DMS153 treated with DMSO at 0.1 percent for 48 hours (cell line): ENCODE measurements around the gene SERPINA3.
"Not testable (repeated sequence)": the region's sequence is repeated elsewhere in the genome, so short reads cannot be mapped to it uniquely, and the experiment has no call there.

Source experiments
- DNase-seq: peaks from one replicate; lab custom pipeline; 2025; ENCODE audit not compliant: unreplicated experiment; lab: John Stamatoyannopoulos, UW

Gene SERPINA3

DNA sequence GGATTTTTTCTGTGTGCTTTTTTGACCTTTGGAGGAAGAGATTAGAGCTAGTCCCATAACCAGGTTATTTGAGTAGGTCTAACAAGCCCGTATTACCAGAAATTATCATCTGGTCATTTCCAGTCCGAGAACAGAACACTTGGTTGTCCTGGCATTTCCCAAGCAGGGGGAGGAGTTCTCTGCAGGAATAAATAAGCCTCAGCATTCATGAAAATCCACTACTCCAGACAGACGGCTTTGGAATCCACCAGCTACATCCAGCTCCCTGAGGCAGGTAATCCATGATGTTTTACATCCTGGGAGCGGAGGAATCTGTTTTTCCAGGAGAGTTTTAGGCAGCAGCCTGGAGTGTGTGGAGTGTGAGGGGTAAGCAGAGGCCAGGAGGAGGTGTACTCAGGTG lies at the start of gene SERPINA3:
TSS of gene SERPINA3 (plus strand) at position 218 of the 400 bp plus-strand sequence. CDS start 2,051 bp downstream, outside the sequence.
- no peak for DNase-seq

- no peak for DNase-seq
Observed at GRCh38 chr14:94562941-94563883, 49.0 kb upstream of the SERPINA3 start.

DNA sequence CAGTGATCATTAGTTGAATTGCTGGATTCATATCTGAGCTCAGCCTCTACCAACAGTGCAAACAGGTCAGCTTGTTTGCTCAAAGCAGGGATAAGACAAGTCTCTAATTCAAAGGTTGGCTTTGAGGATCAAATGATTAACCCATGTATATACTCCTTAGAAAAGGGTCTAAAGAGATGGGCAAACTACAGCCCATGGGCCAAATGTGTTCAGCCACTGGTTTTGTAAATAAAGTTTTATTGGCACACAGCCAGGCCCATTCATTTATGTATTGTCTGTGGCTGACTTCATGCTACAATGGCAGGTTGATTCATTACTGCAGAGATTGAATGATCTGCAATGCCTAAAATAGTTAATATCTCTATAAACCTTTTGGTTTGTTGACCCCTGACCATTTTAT lies 47.8 kb upstream of the SERPINA3 start:
- no peak for DNase-seq

- DNase-seq, result no peak
Observed at GRCh38 chr14:94568186-94568585, 44.0 kb upstream of the SERPINA3 start.

DNA sequence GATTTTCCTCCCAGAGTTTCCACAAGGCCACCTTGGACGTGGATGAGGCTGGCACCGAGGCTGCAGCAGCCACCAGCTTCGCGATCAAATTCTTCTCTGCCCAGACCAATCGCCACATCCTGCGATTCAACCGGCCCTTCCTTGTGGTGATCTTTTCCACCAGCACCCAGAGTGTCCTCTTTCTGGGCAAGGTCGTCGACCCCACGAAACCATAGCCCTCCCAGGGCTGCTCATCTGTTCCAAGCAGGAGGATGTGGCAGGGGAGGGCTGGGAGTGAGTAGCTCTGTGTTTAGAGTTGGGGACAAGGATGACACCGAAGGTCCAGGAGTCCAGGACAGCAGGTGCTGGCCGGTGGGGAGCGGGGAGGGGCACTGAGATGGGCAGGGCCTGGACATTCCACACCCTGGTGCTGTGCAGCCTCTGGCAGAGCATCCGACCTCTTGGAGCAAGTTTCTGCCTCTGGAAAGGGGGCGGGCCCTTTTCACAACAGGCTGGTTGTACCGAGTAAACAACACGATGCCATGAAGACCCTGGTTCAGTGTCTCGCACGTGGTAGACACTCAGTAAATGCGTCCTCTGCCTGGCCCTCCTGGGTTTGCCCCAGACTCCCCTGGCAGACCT lies 42.7 kb upstream of the SERPINA3 start:
- no peak for DNase-seq

GRCh38 chr14:94570002-94570400 lies 42.2 kb upstream of the SERPINA3 start:
- DNase-seq, result no peak

DNA sequence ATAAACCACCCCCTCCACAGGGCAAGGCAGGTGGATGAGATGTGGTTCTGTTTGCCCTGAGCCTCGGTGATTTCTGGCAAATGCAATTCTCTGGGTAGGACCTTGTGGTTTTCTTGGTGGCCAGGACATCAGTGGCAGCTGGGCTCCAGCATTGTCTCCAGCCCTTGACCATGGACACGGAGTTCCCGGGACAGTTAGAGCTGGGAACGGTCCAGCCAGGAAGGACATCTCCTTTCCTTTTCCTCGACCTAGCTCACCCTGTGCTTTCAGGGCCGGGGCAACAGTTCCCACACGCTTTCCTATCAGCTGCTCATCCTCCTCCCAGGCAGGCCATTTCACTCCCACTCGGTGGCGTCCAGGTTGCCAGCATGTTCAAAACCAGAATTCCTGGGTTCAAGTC lies 41.8 kb upstream of the SERPINA3 start:
- no peak for DNase-seq

GRCh38 chr14:94571395-94571794 lies 40.8 kb upstream of the SERPINA3 start:
- DNase-seq, result no peak

DNA sequence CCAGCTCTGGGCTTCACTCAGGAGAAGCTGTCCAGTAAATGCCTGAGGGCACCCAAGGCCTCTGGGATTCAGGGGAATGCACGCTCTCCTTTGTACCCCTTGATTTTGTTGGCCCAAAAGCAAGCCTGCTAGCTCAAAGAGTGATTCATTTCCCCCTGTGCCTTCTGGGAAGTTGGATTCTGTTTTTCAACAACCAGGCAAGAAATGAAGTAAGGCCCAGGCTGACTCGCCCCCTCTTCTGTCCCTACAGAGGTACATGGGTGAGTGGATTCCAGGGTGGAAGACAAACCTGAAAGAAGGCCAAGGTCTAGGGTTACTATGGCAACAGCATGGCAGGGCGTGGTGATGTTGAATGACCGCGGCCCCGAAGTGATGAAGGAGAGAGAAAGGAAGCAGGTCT lies 40.2 kb upstream of the SERPINA3 start:
- DNase-seq, result no peak

- no peak for DNase-seq
Observed at GRCh38 chr14:94572637-94573303, 39.4 kb upstream of the SERPINA3 start.

DNA sequence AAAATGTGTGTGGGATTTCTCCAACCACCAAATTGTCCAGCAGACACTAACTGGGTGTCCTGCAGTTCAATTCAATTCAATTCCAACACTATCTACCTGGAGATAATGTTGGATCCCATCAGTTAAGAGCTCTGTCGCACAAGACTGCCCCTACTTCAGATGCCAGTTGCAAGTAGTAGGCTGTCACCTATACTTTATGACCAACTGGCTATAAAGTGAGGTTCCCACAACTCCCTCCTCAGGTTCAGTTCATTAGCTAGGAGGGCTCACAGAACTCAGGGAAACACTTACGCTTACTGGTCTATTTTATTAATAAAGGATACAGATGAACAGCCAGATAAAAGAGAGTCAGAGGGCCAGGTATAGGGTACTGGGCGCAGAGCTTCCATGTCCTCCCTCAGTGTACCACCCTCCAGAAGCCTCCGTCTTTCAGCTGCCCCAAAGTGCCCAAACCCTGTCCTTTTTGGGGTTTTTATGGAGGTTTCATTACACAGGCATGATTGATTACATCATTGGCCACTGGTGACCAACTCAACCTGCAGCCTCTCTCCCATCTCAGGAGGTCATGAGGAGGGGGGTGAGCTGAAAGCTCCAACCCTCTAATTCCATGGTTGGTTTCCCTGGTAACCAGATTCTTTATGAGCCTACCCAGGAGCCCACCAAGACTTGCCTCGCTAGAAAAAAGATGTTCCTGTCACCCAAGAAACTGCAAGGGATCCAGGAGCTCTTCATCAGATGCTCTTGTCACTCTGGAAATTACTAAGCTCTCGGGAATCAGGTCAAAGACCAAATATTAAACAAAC lies 38.5 kb upstream of the SERPINA3 start:
- no peak for DNase-seq

DNA sequence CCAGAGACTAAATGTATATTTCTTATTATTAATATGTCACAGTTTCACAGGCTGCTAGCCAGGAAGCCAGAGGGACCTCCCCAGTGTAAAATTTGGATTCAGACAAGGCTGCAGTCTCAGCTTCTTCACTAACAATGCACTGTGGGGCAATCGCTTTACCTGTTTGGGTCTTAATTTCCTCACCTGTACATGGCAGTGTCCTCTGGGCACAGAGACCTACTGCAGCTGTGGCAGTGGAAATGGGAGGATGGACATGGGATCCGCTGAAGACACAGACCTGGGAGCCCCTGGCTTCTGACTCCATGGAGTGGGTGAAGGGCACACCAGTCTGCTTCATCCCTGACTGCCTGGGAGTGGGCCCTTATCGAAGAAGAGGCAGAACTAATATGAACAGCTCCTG lies 37.9 kb upstream of the SERPINA3 start:
- no peak for DNase-seq

- DNase-seq, result no peak
Observed at GRCh38 chr14:94575730-94576585, 36.2 kb upstream of the SERPINA3 start.

- DNase-seq, result not testable (repeated sequence)
Observed at GRCh38 chr14:94577472-94577871, 34.7 kb upstream of the SERPINA3 start.

- no peak for DNase-seq
Observed at GRCh38 chr14:94578712-94579111, 33.5 kb upstream of the SERPINA3 start.

DNA sequence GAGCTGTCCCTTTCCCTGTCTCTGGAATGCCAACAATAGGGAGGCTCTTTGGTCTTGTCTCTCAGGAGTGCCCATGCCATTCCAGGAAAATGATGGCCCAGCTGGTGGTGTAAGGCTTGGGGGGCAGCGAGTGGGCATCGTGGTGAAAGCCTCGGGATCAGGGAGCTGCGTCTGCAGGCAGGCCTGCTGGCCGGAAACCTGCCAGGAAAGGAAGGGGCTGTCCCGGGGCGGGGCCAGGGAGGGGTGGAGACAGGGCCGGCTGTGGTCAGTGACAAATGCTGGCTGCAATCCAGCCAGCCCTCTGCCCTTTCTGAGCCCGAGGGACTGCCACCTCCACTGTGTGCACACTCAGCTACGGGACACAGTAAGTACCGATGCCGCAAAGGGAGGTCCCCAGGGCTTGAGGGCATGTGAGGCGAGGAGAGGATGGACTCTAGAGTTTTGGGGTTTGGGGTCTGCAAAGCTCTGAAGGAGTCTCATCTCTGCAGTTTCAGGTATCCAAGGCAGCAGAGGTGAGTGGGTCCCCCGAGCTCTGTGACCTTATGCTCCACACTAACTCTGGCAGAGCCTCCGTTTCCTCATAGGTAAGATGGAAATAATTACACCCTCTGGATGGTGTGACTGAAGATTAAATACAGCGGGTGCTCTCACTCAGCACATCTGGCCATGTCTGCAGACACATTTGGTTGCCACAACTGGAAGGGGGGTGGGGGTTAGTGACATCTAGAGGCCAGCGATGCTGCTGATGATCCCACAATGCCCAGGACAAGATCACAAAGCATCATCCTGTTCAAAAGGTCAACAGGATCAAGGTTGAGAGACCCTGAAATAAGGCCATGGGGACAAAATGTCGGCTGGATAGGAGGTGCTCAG lies 30.8 kb upstream of the SERPINA3 start, which contains the start of gene SERPINA5:
TSS of gene SERPINA5 (plus strand) at position 300 of the 873 bp plus-strand sequence. CDS start 5,937 bp downstream, outside the sequence.
- DNase-seq, result no peak

DNA sequence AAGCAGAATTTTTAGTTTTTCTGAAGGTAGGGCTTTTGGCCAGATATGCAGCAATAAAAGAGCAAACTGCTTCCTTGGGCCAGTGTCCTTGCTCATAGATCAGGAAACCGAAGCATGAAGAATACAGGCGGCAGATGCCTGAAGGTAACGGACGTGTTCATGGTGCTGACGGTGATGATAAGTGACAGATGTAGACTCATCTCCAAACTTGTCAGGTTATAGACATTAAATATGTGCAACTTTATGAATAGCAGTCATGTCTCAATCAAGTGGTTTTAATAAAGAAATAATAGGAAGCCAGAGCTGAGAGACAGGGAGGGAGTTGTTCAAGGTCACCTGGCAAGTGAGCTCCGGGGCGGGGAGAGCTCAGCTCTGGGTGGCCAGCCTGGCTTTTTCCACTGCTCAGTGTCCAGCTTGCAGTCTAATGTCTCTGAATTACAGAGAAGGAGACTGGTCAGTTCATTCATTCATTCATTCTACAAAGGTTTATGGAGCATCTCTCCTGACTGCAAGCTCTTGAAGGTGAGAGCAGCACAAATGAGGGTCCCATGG lies 29.9 kb upstream of the SERPINA3 start:
- DNase-seq, result no peak

DNA sequence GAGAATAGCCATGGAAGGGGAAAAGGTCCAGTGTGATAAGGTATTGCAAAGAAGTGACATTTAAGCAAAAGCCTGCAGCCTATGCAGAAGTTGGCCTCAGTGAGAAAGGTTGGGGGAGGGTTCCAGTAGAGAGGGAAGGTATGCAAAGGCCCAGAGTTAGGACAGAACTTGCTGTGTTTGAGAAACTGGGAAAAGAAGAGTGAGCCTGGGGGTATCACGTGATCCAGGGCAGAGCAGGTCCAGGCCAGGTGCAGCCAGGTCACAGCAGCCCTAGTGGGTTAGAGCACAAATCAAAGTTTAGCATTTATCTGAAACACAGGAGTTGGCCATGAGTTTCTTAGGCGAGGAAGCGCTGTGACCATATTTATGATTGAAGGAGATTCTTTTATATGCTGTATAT lies 29.3 kb upstream of the SERPINA3 start:
- DNase-seq, result no peak

GRCh38 chr14:94583557-94583956 lies 28.6 kb upstream of the SERPINA3 start:
- no peak for DNase-seq
